Suppressor macrophage treated with lipopolysaccharide for 4 hours (primary cell): Measurements from ENCODE around the gene GM2A.
A peak's percentile ranks its signal among the peaks of the same experiment; 100 is the strongest.
"Not testable (repeated sequence)": the region's sequence is repeated elsewhere in the genome, so short reads cannot be mapped to it uniquely, and the experiment has no call there.

Source experiments
- DNase-seq: peaks from one replicate; pipeline ENCODE4 v3.0.0-alpha.2; 2020

Gene GM2A

GRCh38 chr5:151228986-151229385 is 24.0 kb upstream of the GM2A start:
- DNase-seq = no peak

- DNase-seq = no peak
Observed at GRCh38 chr5:151230048-151230680, 22.8 kb upstream of the GM2A start.

GRCh38 chr5:151231359-151231758 is 21.6 kb upstream of the GM2A start:
- DNase-seq = no peak

GRCh38 chr5:151233616-151234085 is 19.3 kb upstream of the GM2A start:
- DNase-seq = no peak

- peak; percentile 45 for DNase-seq
Observed at GRCh38 chr5:151234476-151235238, 18.3 kb upstream of the GM2A start.

- DNase-seq = not testable (repeated sequence)
Observed at GRCh38 chr5:151235239-151235571, 17.8 kb upstream of the GM2A start.

- DNase-seq = no peak
Observed at GRCh38 chr5:151236888-151237287, 16.1 kb upstream of the GM2A start.

GRCh38 chr5:151237685-151238084 is 15.3 kb upstream of the GM2A start:
- DNase-seq = no peak

GRCh38 chr5:151238303-151238741 is 14.7 kb upstream of the GM2A start:
- no peak for DNase-seq

- DNase-seq = peak; percentile 79
Observed at GRCh38 chr5:151239237-151239861, 13.6 kb upstream of the GM2A start.

GRCh38 chr5:151240268-151240835 is 12.6 kb upstream of the GM2A start:
- DNase-seq = not testable (repeated sequence)

GRCh38 chr5:151240924-151241635 is 11.9 kb upstream of the GM2A start:
- DNase-seq = no peak

GRCh38 chr5:151243127-151243526 is 9.9 kb upstream of the GM2A start:
- DNase-seq = no peak

- no peak for DNase-seq
Observed at GRCh38 chr5:151243564-151243963, 9.4 kb upstream of the GM2A start.

GRCh38 chr5:151244206-151244605 is 8.8 kb upstream of the GM2A start:
- no peak for DNase-seq

GRCh38 chr5:151245680-151246219 is 7.2 kb upstream of the GM2A start:
- DNase-seq = no peak

GRCh38 chr5:151248651-151249050 is 4.3 kb upstream of the GM2A start:
- DNase-seq = no peak

- DNase-seq = peak; percentile 35
Observed at GRCh38 chr5:151249281-151249680, 3.7 kb upstream of the GM2A start.

- no peak for DNase-seq
Observed at GRCh38 chr5:151250346-151251000, 2.5 kb upstream of the GM2A start.

GRCh38 chr5:151251001-151251551 is 1.9 kb upstream of the GM2A start:
- no peak for DNase-seq

GRCh38 chr5:151251621-151252020 is 1.4 kb upstream of the GM2A start:
- no peak for DNase-seq

- DNase-seq = peak; percentile 38
Observed at GRCh38 chr5:151253605-151253950, 593 bp downstream of the GM2A start.
